Transverse colon (tissue), 4 donors: ENCODE data around the gene IFNGR2. TPM values are rescaled to one million over a fixed set of nuclear protein-coding genes. Genes with fewer than 3 reads are reported as not detected.
A peak's percentile ranks its signal among the peaks of the same experiment; 100 is the strongest.

Source experiments
- DNase-seq: peaks from one replicate; pipeline ENCODE4 v3.0.0-alpha.2; 2019
- H3K27ac ChIP-seq, 4 donors: fragments of 200-600 bp; sonication (generic); 2 replicates each; pipeline ENCODE4 v1.5.1; 2016 to 2018; ENCODE audit warnings: inconsistent platforms in 4 of 4
- H3K27me3 ChIP-seq: fragments of 200-600 bp; sonication (generic); 2 replicates; pipeline ENCODE4 v1.5.1; 2017; ENCODE audit warnings: inconsistent platforms
- H3K36me3 ChIP-seq, 4 donors: fragments of 200-600 bp; sonication (generic); 2 replicates each; pipeline ENCODE4 v1.5.1; 2017 to 2019; ENCODE audit warnings: inconsistent platforms in 4 of 4
- H3K4me1 ChIP-seq, 4 donors: fragments of 200-600 bp; sonication (generic); 2 replicates each; pipeline ENCODE4 v1.5.1; 2017 to 2020; ENCODE audit warnings: inconsistent platforms in 4 of 4
- H3K4me3 ChIP-seq, 4 donors: fragments of 200-600 bp; sonication (generic); 1 replicate in 1 of 4; 2 replicates in 3 of 4; pipeline versions ENCODE4 v1.5.1 to v1.6.1; 2017 to 2019; ENCODE audit warnings: inconsistent platforms in 4 of 4
- H3K9me3 ChIP-seq, 2 donors: fragments of 200-600 bp; sonication (generic); 2 replicates each; pipeline ENCODE4 v1.5.1; 2017 to 2019; ENCODE audit warnings: inconsistent platforms in 2 of 2
- EP300 ChIP-seq: sonication (generic); formaldehyde crosslinking; IDR thresholded peaks from one replicate; pipeline ENCODE4 v1.6.1; 2017; ENCODE audit warnings: antibody characterized with exemption, low read depth
- POLR2A ChIP-seq: fragments of 450-650 bp; IDR thresholded peaks from one replicate; pipeline ENCODE4 v1.6.1; 2016; ENCODE audit warnings: antibody characterized with exemption, mild to moderate bottlenecking, moderate library complexity
- POLR2AphosphoS5 ChIP-seq, 3 donors: sonication (generic); formaldehyde crosslinking; IDR thresholded peaks; one replicate each; pipeline ENCODE4 v1.6.1; 2016; ENCODE audit warnings: antibody characterized with exemption in 3 of 3
- WGBS, 2 donors: methylation state at CpG; one replicate each; pipeline ENCODE4 v1.1.5; 2018; ENCODE audit warnings: low coverage in 1 of 2; 5-methylcytosine and 5-hydroxymethylcytosine counted together
- in situ Hi-C, 4 donors: fragments of 200-750 bp; cut with MboI; loops; one replicate each; pipeline versions ENCODE4 v1.15.0 to v1.15.1; 2017; ENCODE audit warnings: low sequenced_read_pairs in 3 of 4, low pct_ligation_motif_present in 1 of 4, low pct_unique_long_range_greater_than_20kb in 1 of 4
- intact Hi-C: fragments of 100-400 bp; cut with DNase I; formaldehyde crosslinking; loops from one replicate; pipeline ENCODE4 v1.15.1; 2023; ENCODE audit warnings: low total_unique reads
- total RNA-seq, 4 donors: library from RNA; depleted of rRNA; stranded (reverse); fragments of >200 nt; gene quantifications; one replicate each; pipeline ENCODE4 v1.1.0, GENCODE V29; 2016
- TF ChIP-seq, protein P1 (sequence below), 5 experiments: fragments of 200-600 bp in 3 of 5; fragments of 450-650 bp in 2 of 5; sonication (generic) in 3 of 5; IDR thresholded peaks; 1 replicate in 2 of 5; 2 replicates in 3 of 5; pipeline ENCODE4 v1.5.1; 2016 to 2017; ENCODE audit warnings: antibody characterized with exemption in 5 of 5, inconsistent platforms in 3 of 5, mild to moderate bottlenecking in 2 of 5, moderate library complexity in 1 of 5

Gene IFNGR2
- total RNA-seq, 4 donors from 2014 or later = 40.8 to 131 (median 76.6) TPM

GRCh38 chr21:33470701-33471100, 67.5 kb downstream of the IFNGR2 start:
- Histone ChIP-seq H3K27me3 (no peaks in the 10 kb centered on the region), H3K36me3 (peaks cover 0 to 13% (median 0%) of the 10 kb centered on the region in 4 donors), H3K4me3 (no peak overlapping the region), H3K27ac (no peak overlapping the region), H3K4me1 (peaks cover 0 to 3% (median 0%) of the 10 kb centered on the region in 4 donors), H3K9me3 (no peaks in the 10 kb centered on the region)
- TF ChIP-seq POLR2A (no peak), POLR2AphosphoS5 (IDR thresholded peaks at IDR 0.05) (no peak), EP300 (no peak)
- TF ChIP-seq, protein P1, sequence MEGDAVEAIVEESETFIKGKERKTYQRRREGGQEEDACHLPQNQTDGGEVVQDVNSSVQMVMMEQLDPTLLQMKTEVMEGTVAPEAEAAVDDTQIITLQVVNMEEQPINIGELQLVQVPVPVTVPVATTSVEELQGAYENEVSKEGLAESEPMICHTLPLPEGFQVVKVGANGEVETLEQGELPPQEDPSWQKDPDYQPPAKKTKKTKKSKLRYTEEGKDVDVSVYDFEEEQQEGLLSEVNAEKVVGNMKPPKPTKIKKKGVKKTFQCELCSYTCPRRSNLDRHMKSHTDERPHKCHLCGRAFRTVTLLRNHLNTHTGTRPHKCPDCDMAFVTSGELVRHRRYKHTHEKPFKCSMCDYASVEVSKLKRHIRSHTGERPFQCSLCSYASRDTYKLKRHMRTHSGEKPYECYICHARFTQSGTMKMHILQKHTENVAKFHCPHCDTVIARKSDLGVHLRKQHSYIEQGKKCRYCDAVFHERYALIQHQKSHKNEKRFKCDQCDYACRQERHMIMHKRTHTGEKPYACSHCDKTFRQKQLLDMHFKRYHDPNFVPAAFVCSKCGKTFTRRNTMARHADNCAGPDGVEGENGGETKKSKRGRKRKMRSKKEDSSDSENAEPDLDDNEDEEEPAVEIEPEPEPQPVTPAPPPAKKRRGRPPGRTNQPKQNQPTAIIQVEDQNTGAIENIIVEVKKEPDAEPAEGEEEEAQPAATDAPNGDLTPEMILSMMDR (IDR thresholded peaks at IDR 0.05) = no peak
- intact Hi-C loops = no loop called here
- in situ Hi-C loops = loop anchor here in 1 of 4 donors (25.0 kb wide), 2 partner anchors 533 to 633 kb away; no protein-coding TSS in a partner anchor
- no peak for DNase-seq
- 89% methylated on average over 2 of the region's 2 CpGs; no CpG with 5 or more reads in 1 of the 2 donors for WGBS, 2 donors

- no peaks in the 10 kb centered on the region for H3K36me3 ChIP-seq
- 100% methylated on average over 1 to 3 of the region's 3 CpGs for WGBS, 2 donors
- DNase-seq = no peak
- H3K4me3 ChIP-seq = no peak overlapping the region
- H3K4me1 ChIP-seq = peaks cover 0 to 10% (median 6%) of the 10 kb centered on the region in 4 donors
- no peaks in the 10 kb centered on the region for H3K27me3 ChIP-seq
- in situ Hi-C loops (loop anchor here in 1 of 4 donors (25.0 kb wide), 2 partner anchors 536 to 636 kb away; no protein-coding TSS in a partner anchor), intact Hi-C loops (no loop called here)
- no peaks in the 10 kb centered on the region for H3K9me3 ChIP-seq
- no peak for TF ChIP-seq POLR2A
- TF ChIP-seq POLR2AphosphoS5 (IDR thresholded peaks at IDR 0.05) = no peak
- no peak for TF ChIP-seq EP300
- TF ChIP-seq, protein P1 (IDR thresholded peaks at IDR 0.05) = no peak
- H3K27ac ChIP-seq = no peak overlapping the region
Measured at GRCh38 chr21:33473344-33473743, 70.1 kb downstream of the IFNGR2 start.

GRCh38 chr21:33477066-33477465, 73.9 kb downstream of the IFNGR2 start:
- Histone ChIP-seq H3K9me3 (no peaks in the 10 kb centered on the region), H3K27ac (no peak overlapping the region), H3K4me3 (no peak overlapping the region), H3K27me3 (no peaks in the 10 kb centered on the region), H3K4me1 (peaks cover 0 to 18% (median 12%) of the 10 kb centered on the region in 4 donors), H3K36me3 (no peaks in the 10 kb centered on the region)
- 90 to 100% methylated on average over 2 to 7 of the region's 7 CpGs for WGBS, 2 donors
- DNase-seq = no peak
- intact Hi-C loops (no loop called here), in situ Hi-C loops (no loop called here)
- TF ChIP-seq EP300 (no peak), POLR2AphosphoS5 (IDR thresholded peaks at IDR 0.05) (no peak), POLR2A (no peak)
- TF ChIP-seq, protein P1 (IDR thresholded peaks at IDR 0.05) = no peak

DNA sequence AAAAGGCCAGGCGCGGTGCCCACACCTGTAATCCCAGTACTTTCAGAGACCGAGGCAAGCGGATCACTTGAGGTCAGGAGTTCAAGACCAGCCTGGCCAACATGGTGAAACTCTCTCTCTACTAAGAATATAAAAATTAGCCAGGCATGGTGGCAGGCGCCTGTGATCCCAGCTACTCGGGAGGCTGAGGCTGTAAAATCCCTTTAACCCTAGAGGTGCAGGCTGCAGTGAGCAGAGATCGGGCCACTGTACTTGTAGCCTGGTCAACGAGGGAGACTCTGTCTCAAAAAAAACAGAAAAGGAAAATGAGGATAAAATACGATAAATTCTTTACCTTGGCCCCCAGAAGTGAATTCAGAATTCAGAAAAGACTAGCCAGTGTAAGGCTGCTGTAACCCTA, 75.0 kb downstream of the IFNGR2 start:
- no peaks in the 10 kb centered on the region for H3K36me3 ChIP-seq
- no peak for TF ChIP-seq POLR2A
- no peak for TF ChIP-seq EP300
- TF ChIP-seq, protein P1 (IDR thresholded peaks at IDR 0.05) = no peak
- no peak for TF ChIP-seq POLR2AphosphoS5 (IDR thresholded peaks at IDR 0.05)
- no peaks in the 10 kb centered on the region for H3K27me3 ChIP-seq
- in situ Hi-C loops (no loop called here), intact Hi-C loops (no loop called here)
- 52 to 57% methylated on average over 9 of the region's 9 CpGs for WGBS, 2 donors
- H3K4me1 ChIP-seq = peaks cover 0 to 18% (median 12%) of the 10 kb centered on the region in 4 donors
- H3K27ac ChIP-seq = peak overlapping the region; percentile 96 to 100 (median 100)
- DNase-seq = no peak
- no peaks in the 10 kb centered on the region for H3K9me3 ChIP-seq
- peak overlapping the region in 3 of 4 donors; percentile 96 to 97 (median 96) for H3K4me3 ChIP-seq
